Myocyte (in vitro differentiated cells): ENCODE measurements around the gene MYEOV. TPM values are rescaled to one million over a fixed set of nuclear protein-coding genes. Genes with fewer than 3 reads are reported as not detected.

Experiments
- DNase-seq: peaks from one replicate; pipeline ENCODE4 v3.0.0-alpha.2; 2012; ENCODE audit warnings: low read depth
- total RNA-seq: library from RNA; depleted of rRNA; stranded (reverse); fragments of >200 nt; gene quantifications from 2 replicates; pipeline ENCODE4 v1.2.3, GENCODE V29; 2014

Gene MYEOV
- total RNA-seq, 1 donor from 2014 or later, result not detected

- peak; percentile 63 for DNase-seq
These were observed 7.1 kb downstream of the MYEOV start for GRCh38 chr11:69301081-69301454.

- DNase-seq, result peak; percentile 97
These were observed 7.8 kb downstream of the MYEOV start for GRCh38 chr11:69301455-69302401.

- no peak for DNase-seq
These were observed 8.6 kb downstream of the MYEOV start for GRCh38 chr11:69302447-69303020.

- no peak for DNase-seq
These were observed 9.5 kb downstream of the MYEOV start for GRCh38 chr11:69303427-69303826.

- DNase-seq, result no peak
These were observed 10.3 kb downstream of the MYEOV start for GRCh38 chr11:69304258-69304657.

GRCh38 chr11:69304686-69305085, 10.7 kb downstream of the MYEOV start:
- no peak for DNase-seq

GRCh38 chr11:69305885-69306540, 12.1 kb downstream of the MYEOV start:
- no peak for DNase-seq

- DNase-seq, result no peak
These were observed 12.9 kb downstream of the MYEOV start for GRCh38 chr11:69306821-69307220.

GRCh38 chr11:69307421-69307820, 13.5 kb downstream of the MYEOV start:
- no peak for DNase-seq

- no peak for DNase-seq
These were observed 14.0 kb downstream of the MYEOV start for GRCh38 chr11:69307871-69308431.

- DNase-seq, result no peak
These were observed 14.5 kb downstream of the MYEOV start for GRCh38 chr11:69308491-69308911.

GRCh38 chr11:69308936-69309615, 15.1 kb downstream of the MYEOV start:
- no peak for DNase-seq

- DNase-seq, result peak; percentile 49
These were observed 15.8 kb downstream of the MYEOV start for GRCh38 chr11:69309631-69310280.

GRCh38 chr11:69310351-69310750, 16.4 kb downstream of the MYEOV start:
- DNase-seq, result no peak

GRCh38 chr11:69310934-69311766, 17.2 kb downstream of the MYEOV start:
- DNase-seq, result no peak

GRCh38 chr11:69311767-69312385, 17.9 kb downstream of the MYEOV start:
- no peak for DNase-seq

GRCh38 chr11:69312453-69313404, 18.8 kb downstream of the MYEOV start:
- peak; percentile 52 for DNase-seq

GRCh38 chr11:69313992-69314391, 20.0 kb downstream of the MYEOV start:
- DNase-seq, result no peak
